Endothelial cell of umbilical vein (primary cell): Measurements from ENCODE around the gene SMCO4. TPM values are rescaled to one million over a fixed set of nuclear protein-coding genes. Genes with fewer than 3 reads are reported as not detected.

Experiments used
- BruUV-seq: library from RNA; stranded (reverse); fragments of 400-500 nt; replicated peaks from 2 replicates; lab custom pipeline; 2021; lab: Mats Ljungman, UMichigan
- CTCF ChIA-PET: fragments of 300-600, 350-600 bp; sonication (Branson Sonifier 250); formaldehyde crosslinking; loops from one replicate; lab custom pipeline; 2021; ENCODE audit warnings: antibody characterized with exemption, inconsistent platforms; lab: Charles Lee
- POLR2A ChIA-PET: fragments of 300-600, 350-600 bp; sonication (Branson Sonifier 250); formaldehyde crosslinking; loops from one replicate; lab custom pipeline; 2021; ENCODE audit warnings: antibody characterized with exemption, inconsistent platforms; lab: Charles Lee
- DNase-seq: peaks from one replicate; pipeline ENCODE4 v3.0.0-alpha.2; 2011; ENCODE audit warnings: low read depth, low spot score
- FAIRE-seq: peaks from 2 replicates; lab custom pipeline; 2011; peaks lifted over from hg19 to GRCh38; lab: Jason Lieb, UNC
- H2AFZ ChIP-seq: 2 replicates; pipeline ENCODE4 v1.6.0; 2012; ENCODE audit warnings: low read depth, low read length, control low read depth, inconsistent platforms
- H3K27ac ChIP-seq: 2 replicates; pipeline ENCODE4 v1.5.1; 2011; ENCODE audit warnings: low read depth, mild to moderate bottlenecking, control low read depth, low read length, moderate library complexity; ENCODE audit not compliant: insufficient read depth
- H3K27me3 ChIP-seq, 2 experiments: 2 replicates each; pipeline versions ENCODE4 v1.6.0 to v1.6.1; 2011; ENCODE audit warnings: low read length in 2 of 2, mixed read lengths in 1 of 2; ENCODE audit not compliant: control insufficient read depth in 2 of 2, insufficient read depth in 2 of 2
- H3K36me3 ChIP-seq, 2 experiments: 2 replicates in 1 of 2; 3 replicates in 1 of 2; pipeline ENCODE4 v1.5.1; 2011; ENCODE audit warnings: low read length in 2 of 2, mild to moderate bottlenecking in 1 of 2, moderate library complexity in 1 of 2; ENCODE audit not compliant: control insufficient read depth in 2 of 2, insufficient read depth in 2 of 2; ENCODE audit errors: extremely low read depth in 1 of 2
- H3K4me1 ChIP-seq: 3 replicates; pipeline ENCODE4 v1.5.1; 2011; ENCODE audit warnings: mild to moderate bottlenecking, low read length; ENCODE audit not compliant: control insufficient read depth, insufficient read depth; ENCODE audit errors: extremely low read depth
- H3K4me2 ChIP-seq: 2 replicates; pipeline ENCODE4 v1.6.1; 2011; ENCODE audit warnings: low read length, control low read depth, mixed read lengths; ENCODE audit not compliant: insufficient read depth
- H3K4me3 ChIP-seq, 3 experiments: fragments of 200-600 bp in 1 of 3; sonication (generic), shearing (Covaris generic) in 1 of 3; replicated peaks in 1 of 3; 2 replicates each; pipeline ENCODE4 v1.5.1; 2011 to 2016; ENCODE audit warnings: control low read depth in 3 of 3, low read length in 3 of 3, mild to moderate bottlenecking in 2 of 3, inconsistent platforms in 1 of 3, low read depth in 1 of 3, moderate library complexity in 1 of 3; ENCODE audit not compliant: insufficient read depth in 1 of 3
- H3K79me2 ChIP-seq: 2 replicates; pipeline ENCODE4 v1.6.0; 2012; ENCODE audit warnings: low read length, inconsistent platforms; ENCODE audit not compliant: control insufficient read depth, insufficient read depth
- H3K9ac ChIP-seq: replicated peaks from 2 replicates; pipeline ENCODE3; 2011; ENCODE audit warnings: low read length, control low read depth; ENCODE audit not compliant: insufficient read depth; ENCODE audit errors: extremely low read depth
- H3K9me1 ChIP-seq: replicated peaks from 3 replicates; pipeline ENCODE4 v1.6.0; 2011; ENCODE audit warnings: mild to moderate bottlenecking, low read length; ENCODE audit not compliant: control insufficient read depth, insufficient read depth; ENCODE audit errors: extremely low read depth
- H3K9me3 ChIP-seq: replicated peaks from 2 replicates; pipeline ENCODE4 v1.5.1; 2012; ENCODE audit warnings: low read length, inconsistent platforms; ENCODE audit not compliant: control insufficient read depth, insufficient read depth
- H4K20me1 ChIP-seq: replicated peaks from 2 replicates; pipeline ENCODE3; 2011; ENCODE audit warnings: mild to moderate bottlenecking, low read length; ENCODE audit not compliant: control insufficient read depth, insufficient read depth; ENCODE audit errors: extremely low read depth
- EZH2 ChIP-seq: IDR thresholded peaks from 2 replicates; pipeline ENCODE4 v1.6.1; 2012; ENCODE audit warnings: borderline replicate concordance, low read depth, mild to moderate bottlenecking, moderate library complexity, low read length, inconsistent platforms; ENCODE audit not compliant: severe bottlenecking
- FOS ChIP-seq: IDR thresholded peaks from 2 replicates; pipeline ENCODE4 v1.6.1; 2011; ENCODE audit warnings: mild to moderate bottlenecking, low read length, moderate library complexity, borderline replicate concordance; ENCODE audit not compliant: insufficient read depth
- GATA2 ChIP-seq: IDR thresholded peaks from 2 replicates; pipeline ENCODE4 v1.7.0; 2011; ENCODE audit warnings: low read depth, mild to moderate bottlenecking, moderate library complexity, mixed read lengths, low read length; ENCODE audit not compliant: insufficient read length, insufficient read depth
- JUN ChIP-seq: IDR thresholded peaks from 2 replicates; pipeline ENCODE4 v1.6.1; 2011; ENCODE audit warnings: borderline replicate concordance, low read depth; ENCODE audit not compliant: insufficient read length, insufficient read depth
- MYC ChIP-seq: IDR thresholded peaks from one replicate; pipeline ENCODE4 v1.6.1; 2011; ENCODE audit warnings: mild to moderate bottlenecking, low read depth, low read length
- POLR2A ChIP-seq: IDR thresholded peaks from 2 replicates; pipeline ENCODE4 v1.6.1; 2012; ENCODE audit warnings: low read depth, mild to moderate bottlenecking, control low read depth, low read length
- POLR2AphosphoS5 ChIP-seq: IDR thresholded peaks from 2 replicates; pipeline ENCODE4 v1.6.1; 2012; ENCODE audit warnings: low read depth, mild to moderate bottlenecking, control low read depth, low read length, moderate library complexity; ENCODE audit not compliant: insufficient read depth
- dilution Hi-C: fragments of 300-500 bp; cut with MboI; formaldehyde crosslinking; loops from one replicate; pipeline ENCODE4 v1.15.0; 2019; ENCODE audit warnings: low sequenced_read_pairs; ENCODE audit not compliant: extremely low pct_ligation_motif_present
- intact Hi-C: fragments of 100-400 bp; cut with micrococcal nuclease; formaldehyde crosslinking; loops from one replicate; pipeline ENCODE4 v1.10.0; 2022
- polyA plus RNA-seq, 4 experiments: library from polyadenylated mRNA; depleted of rRNA in 3 of 4; stranded (reverse) in 3 of 4; unstranded in 1 of 4; fragments of >200 nt; gene quantifications; 2 replicates each; pipeline versions ENCODE4 v1.2.1 to v1.2.3, GENCODE V29; 2011 to 2012; ENCODE audit warnings: missing spikeins in 1 of 4
- total RNA-seq: library from RNA; stranded (reverse); gene quantifications from 2 replicates; pipeline ENCODE4 v1.2.3, GENCODE V29; 2021
- TF ChIP-seq, protein P1 (sequence below): IDR thresholded peaks from 2 replicates; pipeline ENCODE4 v1.6.1; 2011; ENCODE audit not compliant: insufficient read depth, insufficient read length
- TF ChIP-seq, protein P2 (sequence below), 2 donors: IDR thresholded peaks; 1 replicate in 1 of 2; 2 replicates in 1 of 2; pipeline ENCODE4 v1.5.1; 2011; ENCODE audit warnings: low read length in 2 of 2, mild to moderate bottlenecking in 2 of 2, moderate library complexity in 2 of 2, control low read depth in 1 of 2, inconsistent platforms in 1 of 2, low read depth in 1 of 2; ENCODE audit not compliant: insufficient read depth in 1 of 2; ENCODE audit errors: extremely low read depth in 1 of 2

The SMCO4 gene
- total and polyA plus RNA-seq, 2 donors (not counting 3 experiments of a cell fraction or from before 2014, with no cell fraction given) = 14.0 to 21.3 TPM

DNA sequence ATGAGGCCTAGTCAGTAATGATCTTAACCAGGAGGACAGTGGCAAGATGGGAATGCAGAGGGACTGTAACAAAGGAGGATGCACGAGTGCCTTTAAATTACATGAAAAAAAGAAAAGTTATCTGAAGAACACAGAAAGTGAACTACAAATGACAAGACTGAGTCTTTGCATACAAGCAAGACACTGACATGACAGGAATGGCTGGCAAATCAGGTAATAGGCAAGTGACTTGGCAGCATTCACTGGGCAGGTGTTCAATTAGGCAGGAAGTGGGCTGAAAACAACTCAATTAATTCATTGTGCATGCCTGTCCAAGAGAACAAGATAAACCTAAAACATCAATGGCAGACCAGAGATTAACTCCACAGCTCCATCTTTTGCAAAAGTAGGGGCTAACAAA lies 24.0 kb downstream of the SMCO4 start:
- Histone ChIP-seq H3K79me2 (no peaks in the 10 kb centered on the region), H3K9me1 (peaks cover 3% of the 10 kb centered on the region), H3K4me1 (no peaks in the 10 kb centered on the region), H3K9me3 (no peaks in the 10 kb centered on the region), H3K4me3 (no peak overlapping the region), H3K9ac (no peak overlapping the region), H3K27me3 (no peaks in the 10 kb centered on the region), H4K20me1 (no peaks in the 10 kb centered on the region), H3K27ac (no peak overlapping the region), H3K36me3 (no peaks in the 10 kb centered on the region), H3K4me2 (no peak overlapping the region), H2AFZ (no peak overlapping the region)
- BruUV-seq = no TSS peak
- dilution Hi-C loops (no loop called here), intact Hi-C loops (no loop called here)
- FAIRE-seq (no peak), DNase-seq (no peak)
- ChIA-PET CTCF (no interaction called here), POLR2A (no interaction called here)
- no peak for TF ChIP-seq POLR2A
- TF ChIP-seq EZH2 = no peak
- TF ChIP-seq, protein P1, sequence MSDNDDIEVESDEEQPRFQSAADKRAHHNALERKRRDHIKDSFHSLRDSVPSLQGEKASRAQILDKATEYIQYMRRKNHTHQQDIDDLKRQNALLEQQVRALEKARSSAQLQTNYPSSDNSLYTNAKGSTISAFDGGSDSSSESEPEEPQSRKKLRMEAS = no peak
- no peak for TF ChIP-seq POLR2AphosphoS5
- TF ChIP-seq, protein P2, sequence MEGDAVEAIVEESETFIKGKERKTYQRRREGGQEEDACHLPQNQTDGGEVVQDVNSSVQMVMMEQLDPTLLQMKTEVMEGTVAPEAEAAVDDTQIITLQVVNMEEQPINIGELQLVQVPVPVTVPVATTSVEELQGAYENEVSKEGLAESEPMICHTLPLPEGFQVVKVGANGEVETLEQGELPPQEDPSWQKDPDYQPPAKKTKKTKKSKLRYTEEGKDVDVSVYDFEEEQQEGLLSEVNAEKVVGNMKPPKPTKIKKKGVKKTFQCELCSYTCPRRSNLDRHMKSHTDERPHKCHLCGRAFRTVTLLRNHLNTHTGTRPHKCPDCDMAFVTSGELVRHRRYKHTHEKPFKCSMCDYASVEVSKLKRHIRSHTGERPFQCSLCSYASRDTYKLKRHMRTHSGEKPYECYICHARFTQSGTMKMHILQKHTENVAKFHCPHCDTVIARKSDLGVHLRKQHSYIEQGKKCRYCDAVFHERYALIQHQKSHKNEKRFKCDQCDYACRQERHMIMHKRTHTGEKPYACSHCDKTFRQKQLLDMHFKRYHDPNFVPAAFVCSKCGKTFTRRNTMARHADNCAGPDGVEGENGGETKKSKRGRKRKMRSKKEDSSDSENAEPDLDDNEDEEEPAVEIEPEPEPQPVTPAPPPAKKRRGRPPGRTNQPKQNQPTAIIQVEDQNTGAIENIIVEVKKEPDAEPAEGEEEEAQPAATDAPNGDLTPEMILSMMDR (IDR thresholded peaks at IDR 0.05; ENCODE audit: extremely low read depth in 1 of 2, insufficient read depth in 1 of 2, low read depth in 1 of 2, low read length in 2 of 2) = no peak
- no peak for TF ChIP-seq GATA2
- TF ChIP-seq FOS = no peak
- no peak for TF ChIP-seq JUN
- TF ChIP-seq MYC = no peak
